SK-N-DZ (cell line): Measurements from ENCODE around the gene SMIM9.
"Not testable (repeated sequence)": the region's sequence is repeated elsewhere in the genome, so short reads cannot be mapped to it uniquely, and the experiment has no call there.

Experiments
- DNase-seq: peaks from one replicate; pipeline ENCODE4 v3.0.0-alpha.2; 2015; ENCODE audit warnings: low spot score

The SMIM9 gene

DNA sequence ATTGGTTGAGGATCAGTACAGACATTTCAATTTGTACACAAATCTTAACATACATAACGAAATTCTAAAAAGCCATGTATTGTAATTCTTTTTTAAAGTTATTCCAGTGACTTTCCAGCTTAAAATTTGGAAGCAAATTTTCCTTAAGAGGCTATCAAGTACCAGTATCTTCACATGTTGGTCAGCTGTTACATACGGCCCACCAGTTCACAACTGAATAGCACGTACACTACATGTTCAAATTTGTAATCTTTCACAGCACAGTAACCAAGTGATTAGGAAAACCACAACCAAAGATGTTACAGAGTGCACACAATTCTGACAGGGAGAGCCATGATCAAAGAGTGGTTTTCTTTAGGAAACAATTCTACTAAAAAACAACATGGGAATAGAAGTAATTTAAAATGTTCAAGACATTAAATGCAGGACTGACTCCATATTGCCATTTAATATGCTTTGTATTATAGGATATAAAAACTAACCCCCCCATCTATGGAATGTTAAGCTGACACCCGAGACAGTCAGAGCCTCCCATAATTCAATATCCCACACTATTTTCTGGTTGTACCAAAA is 18.1 kb downstream of the SMIM9 start:
- not testable (repeated sequence) for DNase-seq

DNA sequence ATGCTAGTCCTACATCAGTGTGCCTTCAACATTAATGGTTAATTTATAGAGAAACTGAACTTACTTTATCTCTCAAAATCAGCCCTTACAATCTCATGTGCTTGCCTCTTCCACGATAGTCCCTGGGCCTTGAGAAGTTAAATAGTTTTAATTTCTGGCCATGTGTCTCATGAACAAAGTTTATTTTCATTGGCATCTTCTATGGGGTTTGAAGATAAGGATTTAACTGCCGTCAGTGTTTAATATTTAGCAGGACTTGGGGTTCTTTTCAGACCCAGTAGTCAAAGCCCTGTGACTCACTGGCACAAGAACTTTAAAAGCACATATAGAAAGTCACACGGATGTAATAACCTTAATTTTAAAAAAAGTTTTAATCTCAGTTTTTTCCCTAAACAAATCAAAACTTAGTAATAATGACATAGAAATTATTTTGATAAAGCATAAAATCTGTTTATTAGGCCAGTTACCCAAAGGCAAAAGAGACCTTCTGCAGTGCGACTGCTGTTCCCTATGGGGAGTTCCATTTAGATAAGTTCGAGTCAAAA is 19.1 kb downstream of the SMIM9 start:
- no peak for DNase-seq

DNA sequence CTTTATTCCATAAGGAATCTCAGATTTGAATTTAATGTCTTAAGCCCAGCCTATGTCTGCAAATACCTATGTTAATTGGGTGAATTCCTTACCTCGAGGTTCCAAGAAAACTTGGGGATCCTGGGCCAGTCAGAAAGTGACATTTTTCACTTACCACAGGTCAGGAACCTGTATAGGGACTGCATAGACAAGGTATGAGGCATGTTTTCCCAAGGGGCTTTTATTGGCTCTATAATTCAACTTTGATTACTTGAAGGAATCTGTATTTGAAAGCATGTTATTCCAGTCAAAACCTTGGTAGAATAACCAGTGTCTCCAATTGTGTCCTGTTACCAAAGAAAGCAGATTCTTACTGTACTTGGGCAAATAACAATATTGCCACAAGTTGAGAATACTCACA is 20.7 kb downstream of the SMIM9 start:
- DNase-seq = no peak

DNA sequence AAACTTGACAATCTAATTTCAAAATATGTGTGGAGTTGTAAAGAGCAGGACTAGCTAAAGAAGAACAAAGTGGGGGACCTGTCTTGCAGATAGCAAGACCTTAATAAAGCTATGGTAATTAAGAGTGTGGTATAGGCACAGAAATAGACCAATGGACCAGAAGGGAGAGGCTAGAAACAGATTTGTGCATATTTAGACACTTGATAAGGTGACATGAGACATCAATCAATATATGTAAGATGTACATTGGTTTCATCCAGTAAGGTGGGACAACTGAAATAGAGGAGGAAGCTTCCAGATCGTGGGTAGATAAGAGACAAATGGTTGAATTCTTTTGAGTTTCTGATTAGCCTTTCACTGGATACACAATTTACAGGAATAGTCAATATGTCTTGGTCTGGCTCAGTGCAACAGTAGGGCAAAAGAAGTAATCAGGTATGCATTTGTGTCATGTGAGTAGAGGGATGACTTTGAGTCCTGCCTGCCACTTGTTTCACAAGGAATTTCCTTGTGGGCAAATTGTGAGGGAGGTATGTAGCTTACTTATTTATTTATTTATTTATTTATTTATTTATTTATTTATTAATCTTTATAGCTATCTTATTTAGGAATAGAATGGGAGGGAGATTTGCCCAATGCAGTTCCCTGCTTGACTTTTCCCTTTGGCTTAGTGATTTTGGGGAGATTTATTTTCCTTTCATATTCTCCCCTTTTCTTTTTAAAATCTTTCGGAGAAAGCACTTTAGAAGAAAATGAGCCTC is 21.9 kb downstream of the SMIM9 start:
- no peak for DNase-seq

DNA sequence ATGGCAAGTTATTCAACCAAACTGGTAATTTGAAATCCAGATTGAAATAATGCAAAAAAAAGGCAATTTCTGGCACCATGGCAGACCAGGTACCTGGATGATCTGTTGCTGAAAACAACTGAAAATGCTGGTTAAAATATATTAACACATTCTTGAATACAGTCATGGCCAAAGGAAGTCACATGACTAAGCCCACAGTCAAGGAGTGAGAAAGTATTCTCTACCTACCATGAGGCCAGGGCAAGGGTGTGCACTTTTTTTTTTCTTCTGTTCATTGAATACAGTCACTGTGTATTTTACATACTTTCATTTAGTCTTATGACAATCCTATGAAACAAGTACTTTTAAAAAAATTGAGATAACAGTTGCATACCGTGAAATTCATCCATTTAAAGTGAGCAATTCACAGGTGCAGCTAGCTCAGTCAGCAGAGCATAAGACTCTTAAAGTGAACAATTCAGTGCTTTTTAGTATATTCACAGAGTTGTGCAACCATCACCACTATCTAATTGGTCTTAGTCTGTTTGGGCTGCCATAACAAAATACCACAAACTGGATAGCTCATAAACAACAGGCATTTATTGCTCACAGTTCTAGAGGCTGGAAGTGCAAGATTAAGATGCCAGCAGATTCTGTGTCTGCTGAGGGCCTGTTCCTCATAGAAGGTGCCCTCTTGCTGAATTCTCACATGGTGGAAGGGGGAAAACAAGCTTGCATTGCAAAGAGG is 24.4 kb downstream of the SMIM9 start:
- DNase-seq = no peak

DNA sequence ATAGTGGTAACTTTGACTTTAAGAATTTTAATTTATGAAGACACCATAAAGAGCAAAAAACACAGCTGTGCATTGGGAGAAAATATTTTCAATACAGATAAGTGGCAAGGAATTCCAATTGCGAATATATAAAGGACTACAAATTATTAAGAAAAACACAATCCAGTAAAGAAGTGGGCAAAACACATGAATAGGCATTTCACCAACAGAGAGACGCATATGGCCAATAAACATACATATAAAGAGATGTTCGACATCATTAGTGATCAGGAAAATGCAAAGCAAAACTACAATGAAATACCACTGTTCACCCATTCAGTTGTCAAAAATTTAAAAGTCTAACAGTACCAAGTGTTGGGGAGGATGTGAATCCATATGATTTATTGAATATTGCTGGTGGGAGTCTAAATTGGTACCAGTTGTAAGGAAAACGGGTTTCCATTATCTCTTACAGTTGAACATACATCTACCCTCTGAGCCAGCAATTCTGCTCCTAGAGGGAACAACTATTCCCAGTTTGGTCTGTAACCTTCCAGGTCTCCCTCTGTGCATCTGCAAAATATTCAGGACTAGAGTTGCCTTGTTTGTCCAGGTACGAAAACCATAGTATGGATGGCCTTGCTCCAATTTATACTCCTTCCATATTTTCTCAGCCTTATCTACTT is 27.5 kb downstream of the SMIM9 start:
- DNase-seq = no peak

DNA sequence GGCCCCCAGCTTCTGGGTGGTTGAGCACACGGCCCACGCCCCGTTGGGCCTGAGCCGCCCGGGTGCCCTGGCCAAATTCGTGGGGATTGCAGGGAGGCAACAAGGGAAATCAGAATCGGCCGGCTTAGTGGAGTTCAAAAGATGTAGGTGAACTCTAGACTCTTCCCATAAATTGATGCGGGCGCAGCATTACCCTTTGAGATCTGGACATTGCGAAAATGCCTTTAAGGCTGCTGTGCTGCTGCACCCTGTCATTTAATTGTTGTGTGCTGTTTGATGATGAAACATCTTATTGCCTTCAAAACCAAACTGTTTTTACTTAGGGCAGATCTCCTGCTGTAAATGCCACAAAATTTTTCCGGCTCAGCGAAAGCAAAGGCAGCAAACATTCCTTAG is 28.8 kb downstream of the SMIM9 start:
- no peak for DNase-seq

DNA sequence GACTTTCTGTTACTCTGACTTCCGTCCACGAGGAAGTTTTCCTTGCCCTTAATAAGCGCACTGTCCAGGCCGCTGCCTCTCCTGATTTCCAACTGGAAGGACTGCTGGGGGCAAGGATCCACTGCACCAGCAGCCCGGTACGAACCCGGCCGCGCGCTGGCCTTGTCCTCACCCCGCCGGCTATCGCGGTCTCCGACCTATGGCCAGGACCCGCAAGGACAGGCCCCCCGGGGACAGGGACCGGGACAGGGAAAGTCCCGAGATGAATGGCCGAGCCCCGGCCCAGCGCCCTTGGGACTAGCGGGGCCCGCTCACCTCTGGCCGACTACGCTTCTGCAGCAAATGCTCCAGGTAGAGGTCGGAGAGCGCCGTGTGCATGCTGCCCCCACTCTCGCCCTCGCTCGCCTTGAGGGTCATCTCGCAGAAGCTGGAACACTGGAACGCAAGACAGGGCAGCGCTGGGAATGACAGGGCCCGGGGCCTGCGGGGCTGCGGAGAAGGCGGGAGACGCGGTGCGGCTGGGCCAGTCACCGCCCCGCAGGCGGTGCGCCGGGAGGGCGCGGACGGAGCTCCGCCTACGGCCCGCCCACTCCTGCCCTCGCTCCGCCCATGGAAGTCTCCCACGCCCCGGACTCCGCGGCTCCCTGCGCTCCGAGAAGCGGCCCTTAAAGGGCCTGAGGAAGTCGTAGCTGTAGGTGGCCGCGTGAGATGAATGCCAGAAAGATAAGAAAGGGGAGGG is 29.3 kb downstream of the SMIM9 start, which contains the start of gene MPP1:
TSS of gene MPP1 (minus strand) at position 529 of the 739 bp plus-strand sequence. CDS start at position 417, 112 bp downstream.
- peak; percentile 71 for DNase-seq

DNA sequence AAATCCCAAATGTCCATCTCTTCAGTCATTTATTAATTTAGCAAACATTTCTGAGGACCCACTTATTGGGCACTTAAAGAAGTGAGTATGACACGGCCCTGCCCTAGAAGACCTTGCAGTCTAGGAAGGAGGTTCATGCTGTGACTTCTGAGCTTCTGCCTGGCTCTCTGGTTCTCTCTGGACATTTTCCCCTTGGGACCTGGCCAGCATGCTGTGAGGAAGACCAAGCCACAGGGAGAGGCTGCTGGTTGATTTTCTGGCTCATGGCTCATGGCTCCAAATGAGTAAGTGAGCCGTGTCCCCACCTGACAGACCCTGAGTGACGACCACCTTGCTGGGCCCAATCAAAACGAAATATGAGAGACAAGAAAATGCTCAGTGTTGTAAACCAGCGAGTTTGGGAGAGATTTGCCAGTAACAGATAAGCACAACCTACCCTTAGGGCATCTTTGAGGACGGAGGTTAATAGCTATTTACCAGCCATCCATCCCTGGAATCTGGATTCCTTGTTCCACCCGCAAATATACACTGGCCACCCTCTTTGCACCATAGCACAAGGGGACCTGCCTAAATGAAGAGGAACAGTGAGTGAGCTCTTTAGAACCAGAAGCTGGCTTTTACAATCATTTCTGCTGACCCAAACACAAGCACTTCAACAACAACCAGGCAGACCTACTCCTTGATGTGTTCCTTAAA is 30.1 kb downstream of the SMIM9 start:
- no peak for DNase-seq

DNA sequence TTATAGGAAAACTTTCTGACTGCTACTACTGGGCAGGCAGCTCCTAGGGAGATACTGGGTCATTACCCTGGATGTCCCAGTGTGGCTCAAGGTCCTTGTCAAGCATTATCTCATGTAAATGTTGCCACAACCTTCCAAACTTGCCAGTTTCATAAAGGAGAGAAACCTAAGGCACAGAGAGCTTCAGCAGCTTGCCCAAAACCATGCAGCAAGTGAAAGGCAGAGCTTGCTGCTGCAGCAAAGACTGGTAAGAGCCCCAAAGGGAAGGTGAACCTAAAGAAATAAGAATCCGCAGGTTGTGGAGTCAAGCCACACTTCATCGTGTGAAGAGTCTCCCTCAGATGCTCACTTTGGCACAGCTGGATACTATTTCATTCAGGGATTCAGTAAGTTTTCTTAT is 31.5 kb downstream of the SMIM9 start:
- no peak for DNase-seq

DNA sequence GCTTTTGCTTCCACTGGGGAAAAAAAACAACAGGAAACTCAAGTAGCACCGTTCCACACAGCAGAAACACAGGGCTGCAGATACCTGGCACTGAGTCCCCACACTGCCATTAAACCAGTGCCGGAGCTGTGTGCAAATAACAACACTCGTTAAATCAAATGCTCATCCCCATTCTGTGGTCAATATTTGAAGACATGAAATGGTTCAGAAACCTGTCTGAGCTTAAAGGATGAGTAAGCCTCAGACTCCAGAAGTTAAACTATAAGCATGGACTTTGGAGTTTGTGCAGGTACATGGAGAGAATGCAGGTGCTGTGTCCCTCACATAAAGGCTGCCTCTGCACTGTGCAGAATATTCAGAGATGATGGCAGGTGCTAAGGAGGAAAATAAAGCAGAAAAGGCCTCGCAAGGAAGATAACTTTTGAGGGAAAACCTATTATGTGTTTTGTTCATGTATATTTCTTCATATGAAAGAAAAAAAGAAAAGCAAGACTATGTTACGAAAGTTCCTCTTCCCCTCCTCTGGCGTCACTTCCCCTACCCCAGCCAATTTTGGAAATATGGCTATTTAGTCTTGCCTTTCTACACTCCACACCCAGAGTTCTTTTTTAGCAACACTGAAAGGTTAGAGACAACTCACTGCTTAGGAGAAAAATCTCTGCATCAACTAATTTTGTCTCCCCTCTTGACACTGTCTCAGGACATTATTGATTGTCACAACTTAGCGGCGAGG is 33.8 kb downstream of the SMIM9 start:
- DNase-seq = no peak

DNA sequence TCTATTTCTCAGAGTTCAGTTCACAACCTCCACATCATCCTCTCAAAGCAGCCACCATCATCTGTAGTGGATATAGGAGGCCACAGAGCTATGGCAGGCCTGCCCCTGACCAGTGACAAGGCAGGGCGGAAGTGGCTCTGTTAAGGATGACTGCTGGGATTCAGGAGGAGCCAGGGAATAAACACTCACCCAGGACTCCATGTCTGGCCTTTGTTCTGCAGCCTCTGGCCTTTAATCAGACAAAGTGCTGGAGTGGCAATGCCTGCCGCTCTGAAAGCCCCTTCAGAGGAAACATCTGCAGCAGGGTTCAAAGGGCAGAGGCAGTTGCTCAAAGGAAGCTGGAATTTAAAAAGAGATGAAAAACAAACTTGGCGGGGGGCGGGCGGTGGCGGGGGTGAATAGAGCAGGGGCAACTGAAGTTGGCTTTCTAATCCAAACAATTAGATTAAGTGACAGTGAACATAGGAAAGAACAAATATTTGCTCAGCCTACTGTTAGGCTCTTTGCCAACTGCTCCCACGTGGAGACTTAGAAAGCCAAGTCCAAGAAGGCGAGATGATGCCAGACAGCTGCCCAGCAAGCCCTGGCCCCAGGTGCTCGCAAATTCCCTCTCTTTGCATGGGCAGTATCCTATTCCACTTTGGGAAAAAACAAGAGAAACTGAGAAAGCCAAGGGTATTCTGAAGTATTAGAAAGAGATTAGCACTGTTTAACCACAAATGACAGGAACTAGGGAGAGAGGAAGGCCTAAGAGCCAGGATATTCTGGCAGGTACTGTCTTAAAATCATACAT is 34.7 kb downstream of the SMIM9 start:
- no peak for DNase-seq

DNA sequence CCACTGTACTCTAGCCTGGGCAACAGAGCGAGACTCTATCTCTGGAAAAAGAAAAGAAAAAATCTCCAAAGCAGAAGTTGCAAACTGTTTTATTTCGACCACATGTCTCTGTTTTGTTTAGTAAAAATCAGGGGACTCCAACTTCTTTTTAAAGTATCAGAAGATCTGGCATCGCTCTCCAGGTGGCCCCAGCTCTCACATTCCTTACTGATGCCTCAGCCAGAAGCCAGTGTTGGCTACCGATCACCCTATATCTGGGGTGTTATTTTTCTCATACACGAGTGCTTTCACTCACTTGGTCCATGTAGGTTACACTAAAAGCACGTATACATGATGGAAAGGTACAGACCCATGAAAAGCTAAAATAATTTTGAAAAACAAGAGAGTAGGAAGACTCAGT is 37.5 kb downstream of the SMIM9 start:
- no peak for DNase-seq

DNA sequence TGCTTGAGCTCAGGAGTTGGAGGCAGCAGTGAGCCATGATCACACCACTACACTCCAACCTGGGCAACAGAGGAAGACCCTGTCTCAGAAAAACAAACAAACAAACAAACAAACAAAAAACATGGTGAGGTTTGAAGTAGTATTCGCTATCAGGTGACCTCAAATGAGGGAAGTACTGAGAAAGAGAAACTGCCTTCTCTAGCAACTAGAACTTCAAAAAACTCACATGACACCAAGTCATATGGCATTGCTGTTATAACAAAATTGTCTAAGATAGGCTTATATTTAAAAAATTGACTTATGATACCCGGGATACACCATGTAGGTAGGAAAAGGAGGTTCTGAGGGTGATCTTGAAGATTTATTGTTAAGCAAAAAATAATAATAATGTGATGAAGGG is 39.4 kb downstream of the SMIM9 start:
- no peak for DNase-seq

DNA sequence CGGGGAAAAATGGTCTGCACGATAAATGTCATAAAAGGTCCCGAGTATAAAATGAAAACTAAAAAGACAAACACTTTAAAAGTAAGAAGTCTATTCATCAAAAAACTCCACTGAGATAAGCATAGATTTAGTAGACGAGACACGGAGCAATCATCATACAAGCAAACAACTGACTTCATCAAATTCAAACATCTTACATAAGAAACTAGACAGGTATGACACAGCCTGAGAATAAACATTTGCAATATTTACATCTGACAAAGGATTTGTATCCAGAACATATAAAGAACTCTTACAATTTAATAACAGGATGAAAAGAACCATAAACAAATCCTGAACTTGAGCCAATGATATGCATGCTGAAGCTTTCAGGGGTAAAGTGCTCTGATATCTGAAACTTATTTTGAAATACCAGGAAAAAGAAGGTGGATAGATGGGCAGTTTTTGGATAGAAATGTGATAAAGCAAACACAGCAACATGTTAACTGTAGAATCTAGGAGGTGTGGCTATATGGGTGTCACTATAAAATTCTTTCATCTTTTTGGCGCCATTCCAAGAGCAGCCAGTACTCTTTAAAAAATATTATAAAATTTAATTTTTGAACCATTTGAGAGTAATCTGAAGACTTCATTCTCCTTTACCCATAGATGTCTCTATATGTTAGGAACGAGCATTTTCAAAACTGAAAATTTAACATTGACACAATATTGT is 41.2 kb downstream of the SMIM9 start:
- DNase-seq = no peak

DNA sequence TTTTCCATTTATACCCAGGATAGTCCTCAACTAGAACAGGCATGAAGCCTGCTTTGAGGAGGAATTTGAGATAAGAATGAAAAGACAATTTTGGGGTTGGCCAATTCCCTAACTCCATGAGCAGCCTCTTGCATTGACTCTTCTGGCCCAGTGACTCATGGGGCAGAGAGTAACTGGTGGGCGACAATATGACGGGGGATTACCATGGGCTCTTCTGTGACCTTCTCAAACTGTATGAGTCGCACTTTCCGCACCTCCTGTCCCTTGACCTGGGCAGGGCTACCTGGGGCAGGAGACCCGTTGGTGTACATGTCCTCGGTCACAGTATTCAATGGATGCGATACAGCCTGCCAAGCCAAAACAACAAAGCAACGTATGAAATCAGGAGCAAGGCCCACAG is 42.5 kb downstream of the SMIM9 start:
- DNase-seq = no peak

DNA sequence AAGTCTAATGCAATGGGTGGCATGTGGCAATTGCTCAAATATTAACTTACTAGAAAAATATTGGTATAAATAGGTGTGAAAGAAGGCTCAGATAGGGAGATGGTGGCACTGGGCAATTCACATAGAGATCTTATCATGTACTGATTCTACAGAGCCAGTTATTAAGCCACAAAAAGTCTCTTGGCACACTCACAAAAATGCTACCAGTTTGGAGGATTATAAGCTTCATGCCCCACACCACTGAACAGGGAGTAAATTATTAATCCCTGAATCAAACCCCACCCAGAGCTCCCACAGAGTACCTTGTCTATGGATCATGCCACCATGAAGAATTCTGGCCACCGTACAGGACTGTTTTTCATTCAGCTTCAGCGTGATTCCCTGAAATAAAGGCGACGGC is 43.0 kb downstream of the SMIM9 start:
- DNase-seq = no peak

DNA sequence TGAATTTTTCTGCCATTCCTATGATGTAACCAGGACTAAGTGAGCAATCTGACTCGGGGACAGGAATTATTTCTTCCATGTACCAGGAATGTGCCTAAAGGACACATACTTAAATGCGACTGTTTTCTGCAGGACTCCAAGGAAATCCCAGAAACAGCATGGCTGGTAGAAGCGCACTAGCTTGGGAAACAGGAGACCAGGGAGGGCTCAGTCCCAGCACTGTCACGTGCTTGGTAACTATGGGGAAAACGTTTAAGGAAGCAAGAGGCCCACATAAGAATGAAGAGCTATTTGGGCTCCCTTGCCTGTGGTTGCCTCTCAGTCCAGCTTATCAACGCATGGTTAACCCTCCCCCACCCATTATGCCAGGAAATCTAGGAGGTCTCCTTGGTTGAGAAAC is 48.7 kb downstream of the SMIM9 start:
- DNase-seq = no peak
